H9 (cell line): Measurements from ENCODE around the gene ELMO2. TPM values are rescaled to one million over a fixed set of nuclear protein-coding genes. Genes with fewer than 3 reads are reported as not detected.

Source experiments
- DNase-seq: peaks from one replicate; pipeline ENCODE4 v3.0.0-alpha.2; 2017
- H2AFZ ChIP-seq: one replicate; pipeline ENCODE4 v1.6.1; 2013; ENCODE audit warnings: mild to moderate bottlenecking, low read length, control low read depth, moderate library complexity
- H2AK5ac ChIP-seq: 2 replicates; pipeline ENCODE4 v1.6.1; 2013; ENCODE audit warnings: low read length, control low read depth, mixed read lengths; ENCODE audit not compliant: insufficient read length
- H2BK120ac ChIP-seq: one replicate; pipeline ENCODE4 v1.6.1; 2013; ENCODE audit warnings: low read depth, mild to moderate bottlenecking, low read length, control low read depth, inconsistent platforms; ENCODE audit not compliant: poor library complexity, severe bottlenecking
- H2BK12ac ChIP-seq: 2 replicates; pipeline ENCODE4 v1.6.1; 2013; ENCODE audit warnings: low read length, control low read depth, mixed read lengths, low read depth; ENCODE audit not compliant: insufficient read length
- H2BK15ac ChIP-seq: 2 replicates; pipeline ENCODE4 v1.6.1; 2013; ENCODE audit warnings: low read depth, low read length, control low read depth
- H2BK20ac ChIP-seq: one replicate; pipeline ENCODE4 v1.6.1; 2013; ENCODE audit warnings: low read depth, mild to moderate bottlenecking, low read length, control low read depth, inconsistent platforms; ENCODE audit not compliant: poor library complexity, severe bottlenecking
- H2BK5ac ChIP-seq: 2 replicates; pipeline ENCODE4 v1.6.1; 2013; ENCODE audit warnings: low read length, control low read depth, mixed read lengths; ENCODE audit not compliant: insufficient read length
- H3K14ac ChIP-seq: 2 replicates; pipeline ENCODE4 v1.6.1; 2013; ENCODE audit warnings: low read length, control low read depth; ENCODE audit not compliant: insufficient read depth
- H3K18ac ChIP-seq: 2 replicates; pipeline ENCODE4 v1.6.1; 2013; ENCODE audit warnings: low read depth, mild to moderate bottlenecking, mixed read lengths, low read length, control low read depth; ENCODE audit not compliant: insufficient read length
- H3K23ac ChIP-seq: 2 replicates; pipeline ENCODE4 v1.6.1; 2013; ENCODE audit warnings: low read length, control low read depth, mixed read lengths, low read depth; ENCODE audit not compliant: insufficient read length
- H3K23me2 ChIP-seq: 2 replicates; pipeline ENCODE4 v1.6.1; 2013; ENCODE audit warnings: low read depth, mild to moderate bottlenecking, mixed read lengths, low read length, control low read depth; ENCODE audit not compliant: insufficient read length, poor library complexity, severe bottlenecking
- H3K27ac ChIP-seq: 2 replicates; pipeline ENCODE4 v1.5.1; 2013; ENCODE audit warnings: low read length, control low read depth, mixed read lengths, low read depth; ENCODE audit not compliant: insufficient read length
- H3K27me3 ChIP-seq: 2 replicates; pipeline ENCODE4 v1.6.1; 2013; ENCODE audit warnings: low read length, control low read depth, inconsistent platforms; ENCODE audit not compliant: insufficient read depth
- H3K4ac ChIP-seq: 2 replicates; pipeline ENCODE4 v1.6.1; 2013; ENCODE audit warnings: low read depth, mild to moderate bottlenecking, control low read depth, inconsistent platforms, low read length, moderate library complexity
- H3K4me1 ChIP-seq: 2 replicates; pipeline ENCODE4 v1.6.1; 2013; ENCODE audit warnings: low read length, control low read depth, inconsistent platforms; ENCODE audit not compliant: insufficient read depth
- H3K4me2 ChIP-seq: 2 replicates; pipeline ENCODE4 v1.6.1; 2013; ENCODE audit warnings: low read length, control low read depth, mixed read lengths; ENCODE audit not compliant: insufficient read length, insufficient read depth
- H3K56ac ChIP-seq: 2 replicates; pipeline ENCODE4 v1.6.1; 2013; ENCODE audit warnings: low read depth, mild to moderate bottlenecking, mixed read lengths, low read length, control low read depth; ENCODE audit not compliant: insufficient read length
- H3K79me1 ChIP-seq: 2 replicates; pipeline ENCODE4 v1.6.1; 2013; ENCODE audit warnings: low read depth, mild to moderate bottlenecking, moderate library complexity, low read length, control low read depth, inconsistent platforms; ENCODE audit not compliant: insufficient read depth, poor library complexity, severe bottlenecking
- H3K79me2 ChIP-seq: 2 replicates; pipeline ENCODE4 v1.6.1; 2013; ENCODE audit warnings: low read length, control low read depth, inconsistent platforms; ENCODE audit not compliant: insufficient read depth
- H3K9ac ChIP-seq: 2 replicates; pipeline ENCODE4 v1.6.1; 2013; ENCODE audit warnings: low read length, control low read depth, mixed read lengths; ENCODE audit not compliant: insufficient read length; ENCODE audit errors: extremely low read depth
- H3K9me3 ChIP-seq: one replicate; pipeline ENCODE4 v1.6.1; 2013; ENCODE audit warnings: low read depth, low read length, inconsistent platforms; ENCODE audit not compliant: control insufficient read depth
- H3T11ph ChIP-seq: one replicate; pipeline ENCODE4 v1.6.1; 2013; ENCODE audit warnings: mild to moderate bottlenecking, low read length, control low read depth, inconsistent platforms
- H4K20me1 ChIP-seq: one replicate; pipeline ENCODE4 v1.6.1; 2013; ENCODE audit not compliant: control insufficient read depth, insufficient read length, insufficient read depth
- H4K5ac ChIP-seq: 2 replicates; pipeline ENCODE4 v1.6.1; 2013; ENCODE audit warnings: low read depth, mild to moderate bottlenecking, mixed read lengths, low read length, control low read depth; ENCODE audit not compliant: insufficient read length
- H4K8ac ChIP-seq: replicated peaks from 2 replicates; pipeline ENCODE4 v1.6.1; 2013; ENCODE audit warnings: low read length, control low read depth, mixed read lengths, low read depth; ENCODE audit not compliant: insufficient read length
- H4K91ac ChIP-seq: 2 replicates; pipeline ENCODE4 v1.6.1; 2013; ENCODE audit warnings: low read depth, mild to moderate bottlenecking, moderate library complexity, mixed read lengths, low read length, control low read depth; ENCODE audit not compliant: insufficient read length
- H3K27ac Mint-ChIP-seq, 3 experiments: 2 replicates in 2 of 3; 3 replicates in 1 of 3; pipeline ENCODE4 v1.8.0; 2020 to 2021; ENCODE audit warnings: mixed read lengths in 3 of 3, mild to moderate bottlenecking in 1 of 3, moderate library complexity in 1 of 3
- H3K27me3 Mint-ChIP-seq: 2 replicates; pipeline ENCODE4 v1.8.0; 2021; ENCODE audit warnings: low read depth, mild to moderate bottlenecking, moderate library complexity, mixed read lengths
- H3K36me3 Mint-ChIP-seq, 3 experiments: 2 replicates in 2 of 3; 3 replicates in 1 of 3; pipeline ENCODE4 v1.8.0; 2020 to 2021; ENCODE audit warnings: low read depth in 3 of 3, mixed read lengths in 3 of 3; ENCODE audit not compliant: insufficient read depth in 1 of 3
- H3K4me1 Mint-ChIP-seq, 2 experiments: 2 replicates each; pipeline ENCODE4 v1.8.0; 2020; ENCODE audit warnings: mixed read lengths in 2 of 2
- H3K4me3 Mint-ChIP-seq, 2 experiments: 2 replicates in 1 of 2; 3 replicates in 1 of 2; pipeline ENCODE4 v1.8.0; 2020 to 2021; ENCODE audit warnings: mild to moderate bottlenecking in 2 of 2, mixed read lengths in 2 of 2, moderate library complexity in 1 of 2
- H3K9me3 Mint-ChIP-seq, 2 experiments: 2 replicates in 1 of 2; 3 replicates in 1 of 2; pipeline ENCODE4 v1.8.0; 2020; ENCODE audit warnings: mild to moderate bottlenecking in 2 of 2, mixed read lengths in 2 of 2, moderate library complexity in 1 of 2
- CTCF ChIP-seq: fragments of 200-600 bp; sonication (generic); conservative IDR thresholded peaks from 3 replicates; pipeline ENCODE4 v1.8.0; 2021; ENCODE audit warnings: antibody characterized with exemption, mild to moderate bottlenecking
- WGBS: extraction: QIAGEN DNeasy Blood & Tissue Kit; methylation state at CpG from one replicate; pipeline ENCODE4 v1.1.7; 2013; ENCODE audit warnings: missing lambda C conversion rate, low lambda C conversion rate, mixed read lengths; ENCODE audit not compliant: insufficient read length; ENCODE audit errors: extremely low coverage; 5-methylcytosine and 5-hydroxymethylcytosine counted together
- total RNA-seq: library from RNA; stranded (reverse); gene quantifications from 2 replicates; pipeline ENCODE4 v1.2.1, GENCODE V29; 2021

The ELMO2 gene
- total RNA-seq, 1 experiment from 2014 or later = 32.5 TPM

GRCh38 chr20:46446851-46447250 lies 40.4 kb upstream of the ELMO2 start:
- no peaks in the 10 kb centered on the region for H3K79me1 ChIP-seq
- no peak overlapping the region for H4K91ac ChIP-seq
- no peaks in the 10 kb centered on the region; the same call in 1 of the 2 replicates for H3K27me3 ChIP-seq
- H3K27ac ChIP-seq = no peak overlapping the region
- no peak overlapping the region for H3K4me3 Mint-ChIP-seq
- H3T11ph ChIP-seq = no peak overlapping the region
- no peaks in the 10 kb centered on the region for H4K20me1 ChIP-seq
- H3K56ac ChIP-seq = no peak overlapping the region
- H3K9me3 Mint-ChIP-seq = peaks cover 41 to 56% of the 10 kb centered on the region in 2 experiments
- no peak overlapping the region for H3K4ac ChIP-seq
- H3K23me2 ChIP-seq = no peaks in the 10 kb centered on the region
- no peak overlapping the region for H3K9ac ChIP-seq
- no peak overlapping the region for H2BK20ac ChIP-seq
- no peak overlapping the region for H3K4me2 ChIP-seq
- H2BK120ac ChIP-seq = no peak overlapping the region
- no peak overlapping the region for H2BK12ac ChIP-seq
- H2AFZ ChIP-seq = no peak overlapping the region
- H3K36me3 Mint-ChIP-seq = peaks cover 7 to 31% (median 7%) of the 10 kb centered on the region in 3 experiments
- TF ChIP-seq CTCF = no peak
- H3K23ac ChIP-seq = no peak overlapping the region
- WGBS = no CpG with 5 or more reads among the region's 5 CpGs
- no peak overlapping the region for H3K14ac ChIP-seq
- H3K4me1 ChIP-seq = no peaks in the 10 kb centered on the region
- no peaks in the 10 kb centered on the region for H3K9me3 ChIP-seq
- H4K8ac ChIP-seq = no peak overlapping the region
- H2BK5ac ChIP-seq = no peak overlapping the region
- no peaks in the 10 kb centered on the region for H3K4me1 Mint-ChIP-seq
- H2AK5ac ChIP-seq = no peak overlapping the region
- peaks cover 3% of the 10 kb centered on the region for H3K27me3 Mint-ChIP-seq
- no peak for DNase-seq
- no peak overlapping the region for H2BK15ac ChIP-seq
- H3K18ac ChIP-seq = no peak overlapping the region
- H4K5ac ChIP-seq = no peak overlapping the region
- no peak overlapping the region for H3K27ac Mint-ChIP-seq
- no peaks in the 10 kb centered on the region for H3K79me2 ChIP-seq
